ENCODE data around the gene MTFR1L. TPM values are rescaled to one million over a fixed set of nuclear protein-coding genes. Genes with fewer than 3 reads are reported as not detected.

Gene MTFR1L
- total RNA-seq, 4 donors from 2014 or later = 75.7 to 109 (median 99.2) TPM

GRCh38 chr1:25779388-25779787 is 40.4 kb upstream of the MTFR1L start:
- no peak for DNase-seq
- 95 to 99% methylated on average over 8 of the region's 8 CpGs for WGBS, 2 donors
- H3K4me1 ChIP-seq = no peaks in the 10 kb centered on the region
- no peak overlapping the region for H3K4me3 ChIP-seq (replicated peaks in 1 of 3)
- no peaks in the 10 kb centered on the region for H3K27me3 ChIP-seq
- peaks cover 0 to 6% of the 10 kb centered on the region in 2 donors for H3K36me3 ChIP-seq
- TF ChIP-seq CTCF (IDR thresholded peaks at IDR 0.05) = no peak
- no peak for TF ChIP-seq POLR2A (IDR thresholded peaks at IDR 0.05)
- no peaks in the 10 kb centered on the region for H3K9me3 ChIP-seq
- peak overlapping the region in 1 of 3 donors; percentile 17 for H3K27ac ChIP-seq
- intact Hi-C loops (cut with DNase I) = no loop called here

DNA sequence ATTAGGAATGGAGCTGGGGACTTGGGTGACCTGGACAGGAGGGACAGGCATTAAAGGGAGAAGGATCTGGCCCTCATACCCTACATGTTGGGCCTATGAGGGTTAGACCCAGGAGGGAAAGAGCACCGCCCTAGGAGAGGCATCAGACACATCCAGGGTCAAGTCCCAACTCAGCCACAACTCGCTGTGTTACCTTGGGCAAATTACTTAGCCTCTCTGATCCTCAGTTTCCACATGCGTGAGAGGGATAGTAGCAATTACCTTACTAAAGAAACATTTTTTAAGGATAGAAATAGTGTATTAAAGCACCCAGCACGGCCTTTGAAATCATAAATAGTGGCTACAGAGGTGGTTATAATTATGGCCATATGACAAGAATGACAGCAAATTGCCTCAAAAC is 39.9 kb upstream of the MTFR1L start:
- TF ChIP-seq CTCF (IDR thresholded peaks at IDR 0.05) (no peak), POLR2A (IDR thresholded peaks at IDR 0.05) (no peak)
- 97 to 98% methylated on average over 4 of the region's 4 CpGs for WGBS, 2 donors
- peaks cover 0 to 6% of the 10 kb centered on the region in 2 donors for H3K36me3 ChIP-seq
- no peaks in the 10 kb centered on the region for H3K9me3 ChIP-seq
- peak overlapping the region in 1 of 3 donors; percentile 17 for H3K27ac ChIP-seq
- H3K27me3 ChIP-seq = no peaks in the 10 kb centered on the region
- intact Hi-C loops (cut with DNase I) = no loop called here
- H3K4me1 ChIP-seq = no peaks in the 10 kb centered on the region
- no peak for DNase-seq
- no peak overlapping the region for H3K4me3 ChIP-seq (replicated peaks in 1 of 3)

DNA sequence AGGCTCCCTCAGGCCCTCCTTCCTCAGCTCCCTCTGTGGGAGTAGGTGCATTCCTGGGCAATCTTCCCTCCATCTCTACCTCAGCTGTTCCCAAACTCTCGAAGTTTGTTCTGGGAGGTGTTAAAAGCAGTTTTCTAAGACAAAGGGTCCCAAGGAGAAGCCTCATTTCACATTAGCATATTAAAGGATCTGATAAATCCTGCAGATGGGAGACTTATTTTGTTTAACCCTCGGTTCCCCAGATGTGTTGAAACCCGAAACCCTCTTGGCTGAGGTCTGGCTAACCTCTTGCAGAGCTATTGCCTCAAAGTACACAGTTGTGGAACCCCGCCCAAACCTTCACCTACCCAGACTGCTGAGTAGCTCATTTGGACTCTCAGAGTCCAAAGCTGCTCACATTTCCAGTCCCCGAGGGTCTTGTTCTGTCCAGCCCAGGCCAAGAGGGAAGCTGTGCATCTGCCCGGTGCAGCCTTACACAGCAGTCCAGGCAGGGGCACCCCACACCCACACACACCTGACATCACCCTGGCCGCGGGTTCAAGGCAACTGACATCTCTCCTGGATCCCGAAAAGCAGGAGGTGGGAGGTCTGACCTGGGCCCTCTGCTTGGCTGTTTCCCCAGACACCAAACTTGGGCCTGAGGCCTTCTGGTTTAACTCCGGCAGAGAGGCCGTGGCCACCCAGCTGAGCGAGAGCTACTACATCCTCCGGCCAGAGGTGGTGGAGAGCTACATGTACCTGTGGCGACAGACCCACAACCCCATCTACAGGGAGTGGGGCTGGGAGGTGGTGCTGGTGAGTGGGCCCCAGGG is 39.2 kb upstream of the MTFR1L start:
- TF ChIP-seq POLR2A (IDR thresholded peaks at IDR 0.05) (no peak), CTCF (IDR thresholded peaks at IDR 0.05) (no peak)
- no peak for DNase-seq
- Histone ChIP-seq H3K27me3 (no peaks in the 10 kb centered on the region), H3K4me1 (no peaks in the 10 kb centered on the region), H3K9me3 (no peaks in the 10 kb centered on the region), H3K36me3 (peaks cover 0 to 6% of the 10 kb centered on the region in 2 donors), H3K4me3 (replicated peaks in 1 of 3) (no peak overlapping the region), H3K27ac (no peak overlapping the region)
- 85 to 87% methylated on average over 9 to 13 of the region's 14 CpGs for WGBS, 2 donors
- intact Hi-C loops (cut with DNase I) = no loop called here

DNA sequence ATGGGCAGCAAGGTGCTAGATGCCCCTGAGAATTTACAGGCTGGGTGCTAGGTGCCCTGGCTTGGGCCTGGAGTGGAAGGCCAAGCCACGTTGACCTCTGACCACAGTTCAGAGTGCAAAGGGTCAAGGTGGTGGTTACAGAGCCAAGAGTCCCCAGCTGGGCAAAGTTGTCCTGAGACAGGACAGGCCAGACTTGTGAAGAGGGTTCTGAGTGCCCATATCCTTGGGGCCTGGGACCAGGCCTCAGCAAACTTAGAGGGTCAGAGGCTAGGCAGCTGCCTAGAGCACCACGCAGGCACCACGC is 38.7 kb upstream of the MTFR1L start:
- intact Hi-C loops (cut with DNase I) = no loop called here
- 78 to 94% methylated on average over 3 of the region's 3 CpGs for WGBS, 2 donors
- H3K27me3 ChIP-seq = no peaks in the 10 kb centered on the region
- H3K9me3 ChIP-seq = no peaks in the 10 kb centered on the region
- TF ChIP-seq CTCF (IDR thresholded peaks at IDR 0.05) = no peak
- TF ChIP-seq POLR2A (IDR thresholded peaks at IDR 0.05) = no peak
- no peaks in the 10 kb centered on the region for H3K4me1 ChIP-seq
- peaks cover 0 to 6% of the 10 kb centered on the region in 2 donors for H3K36me3 ChIP-seq
- peak overlapping the region in 1 of 3 donors; percentile 26 for H3K27ac ChIP-seq
- DNase-seq = no peak
- no peak overlapping the region for H3K4me3 ChIP-seq (replicated peaks in 1 of 3)

DNA sequence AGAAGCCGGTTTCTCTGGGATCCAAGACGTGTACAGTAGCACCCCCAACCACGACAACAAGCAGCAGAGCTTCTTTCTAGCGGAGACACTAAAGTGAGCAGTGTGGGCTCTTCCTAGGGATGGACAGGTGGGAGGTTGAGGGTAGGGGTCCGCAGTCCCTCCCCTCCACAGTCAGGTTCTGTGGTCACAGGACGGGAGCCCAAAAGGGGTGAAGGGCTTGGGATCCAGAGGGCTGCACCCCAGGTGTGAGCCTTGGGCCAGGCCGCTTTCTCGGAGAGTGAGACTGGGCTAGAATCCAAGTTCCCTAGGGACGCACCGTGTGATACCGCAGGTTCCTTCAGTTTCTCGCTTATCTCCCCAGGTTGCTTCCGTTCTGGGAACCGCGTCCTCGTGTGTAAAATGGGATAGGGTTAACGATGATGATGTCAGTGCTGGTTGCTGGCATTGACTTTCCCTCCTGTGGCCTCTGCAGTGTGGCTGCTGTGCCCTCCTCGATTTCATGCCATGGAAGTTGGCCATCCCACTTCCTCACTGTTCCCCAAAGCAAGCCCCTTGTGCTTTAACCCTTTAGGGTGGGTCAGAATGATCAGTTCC is 37.0 kb upstream of the MTFR1L start:
- H3K4me1 ChIP-seq = no peaks in the 10 kb centered on the region
- no peak for DNase-seq
- intact Hi-C loops (cut with DNase I) = no loop called here
- H3K27me3 ChIP-seq = no peaks in the 10 kb centered on the region
- H3K27ac ChIP-seq = no peak overlapping the region
- H3K36me3 ChIP-seq = peaks cover 0 to 11% of the 10 kb centered on the region in 2 donors
- 83% methylated on average over 16 of the region's 18 CpGs for WGBS, 2 donors
- no peak overlapping the region for H3K4me3 ChIP-seq (replicated peaks in 1 of 3)
- no peaks in the 10 kb centered on the region for H3K9me3 ChIP-seq
- TF ChIP-seq CTCF (IDR thresholded peaks at IDR 0.05) (no peak), POLR2A (IDR thresholded peaks at IDR 0.05) (no peak)

All from thyroid gland (tissue), 4 donors.